HCEC 1CT (cell line): ENCODE data around the gene CERS4.
A peak's percentile ranks its signal among the peaks of the same experiment; 100 is the strongest.
"Not testable (repeated sequence)": the region's sequence is repeated elsewhere in the genome, so short reads cannot be mapped to it uniquely, and the experiment has no call there.

ENCODE experiments used
- DNase-seq: peaks from one replicate; pipeline ENCODE4 v3.0.0-alpha.2; 2017

CERS4 gene

DNA sequence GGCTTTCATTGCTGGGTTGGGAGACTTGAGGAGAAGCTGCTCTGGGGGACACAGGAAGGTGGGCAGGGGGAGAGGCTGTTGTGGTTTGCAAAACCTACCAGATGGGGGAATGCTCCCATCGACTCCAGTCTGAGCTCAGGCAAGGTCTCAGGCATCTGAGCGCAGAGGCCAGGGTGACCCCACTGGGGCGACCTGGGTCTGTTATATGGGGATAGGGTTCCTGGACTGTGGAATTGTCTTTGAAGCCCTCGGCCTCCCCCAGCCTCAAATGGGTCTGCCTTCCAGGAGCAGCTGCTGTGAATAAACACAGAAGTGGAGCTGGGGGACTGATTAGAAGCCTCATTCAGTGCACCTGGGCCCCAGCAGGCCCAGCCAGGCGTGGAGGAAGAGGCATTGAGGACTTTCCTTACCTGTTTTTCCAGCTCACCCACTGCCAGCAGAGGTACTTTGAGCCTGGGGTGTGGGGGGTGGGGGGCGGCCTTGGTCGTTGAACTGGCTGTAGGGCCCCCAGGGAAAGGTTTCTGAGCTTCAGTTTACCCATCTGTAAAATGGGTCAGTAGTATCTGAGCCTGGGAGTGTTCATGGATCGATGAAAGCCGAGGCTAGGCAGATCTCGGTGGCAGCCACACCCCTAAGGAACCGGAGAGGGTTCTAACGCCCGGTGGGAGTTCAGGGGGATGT is 1.4 kb downstream of the CERS4 start:
- DNase-seq = no peak

DNA sequence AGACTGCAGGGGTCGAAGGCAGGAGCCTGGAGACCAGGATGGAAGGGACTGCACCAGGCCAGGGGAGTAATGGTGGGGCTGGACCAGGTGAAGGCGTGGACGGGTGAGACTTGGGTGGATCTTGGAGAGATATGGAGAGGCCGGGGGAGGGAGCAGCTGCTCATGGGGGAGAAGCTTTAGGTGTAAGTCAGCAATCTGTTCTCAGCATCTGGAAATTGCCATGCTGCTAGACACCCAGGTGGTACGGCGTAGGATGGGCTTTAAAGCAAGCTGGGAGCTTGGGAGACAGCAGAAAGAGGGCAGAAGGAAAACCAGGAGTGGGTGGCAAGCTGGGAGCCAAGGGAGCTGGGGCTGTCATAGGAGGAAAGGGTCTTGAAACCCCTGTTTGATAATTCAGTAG is 3.0 kb downstream of the CERS4 start:
- no peak for DNase-seq

- no peak for DNase-seq
These were observed 3.7 kb downstream of the CERS4 start for GRCh38 chr19:8212916-8213315.

DNA sequence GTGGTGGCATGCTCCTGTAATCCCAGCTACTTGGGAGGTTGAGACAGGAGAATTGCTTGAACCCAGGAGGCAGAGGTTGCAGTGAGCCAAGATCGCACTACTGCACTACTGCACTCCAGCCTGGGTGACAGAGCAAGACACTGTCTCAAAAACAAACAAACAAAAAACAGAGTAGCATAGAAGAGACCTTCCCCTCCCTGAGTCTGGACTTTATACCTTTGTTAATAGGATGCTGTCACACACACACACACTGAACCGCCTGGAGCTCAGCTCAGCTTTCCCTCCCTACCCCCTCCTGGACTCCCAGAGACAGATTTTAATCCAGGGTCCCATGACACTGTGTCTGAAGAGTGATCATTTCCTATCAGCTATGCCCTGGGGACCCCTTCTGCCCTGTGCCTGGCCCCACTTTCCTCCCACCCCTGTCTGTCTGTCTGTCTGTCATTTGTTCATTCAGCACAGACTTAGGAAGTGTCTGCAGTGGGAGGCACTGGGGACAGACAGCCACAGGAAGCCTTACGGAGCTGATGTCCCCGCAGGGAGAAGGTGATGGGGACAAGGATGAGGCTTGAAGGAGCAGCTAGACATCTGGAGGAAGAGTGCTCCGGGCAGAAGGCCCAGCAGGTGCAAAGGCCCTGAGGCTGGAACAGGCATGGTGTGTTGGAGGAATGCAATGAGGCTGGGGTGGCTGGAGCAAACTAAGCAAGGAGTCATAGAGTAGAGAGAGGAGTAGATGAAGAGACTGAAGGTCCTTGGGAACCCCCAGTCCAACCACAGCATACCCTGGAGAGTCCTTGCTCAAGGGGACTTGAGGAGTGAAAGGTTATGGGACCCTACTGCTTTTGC is 4.9 kb downstream of the CERS4 start:
- no peak for DNase-seq

- no peak for DNase-seq
These were observed 5.6 kb downstream of the CERS4 start for GRCh38 chr19:8214802-8215201.

GRCh38 chr19:8215783-8216182 is 6.6 kb downstream of the CERS4 start:
- DNase-seq = no peak

GRCh38 chr19:8216357-8216756 is 7.2 kb downstream of the CERS4 start:
- no peak for DNase-seq

GRCh38 chr19:8218127-8218526 is 9.0 kb downstream of the CERS4 start:
- DNase-seq = not testable (repeated sequence)

DNA sequence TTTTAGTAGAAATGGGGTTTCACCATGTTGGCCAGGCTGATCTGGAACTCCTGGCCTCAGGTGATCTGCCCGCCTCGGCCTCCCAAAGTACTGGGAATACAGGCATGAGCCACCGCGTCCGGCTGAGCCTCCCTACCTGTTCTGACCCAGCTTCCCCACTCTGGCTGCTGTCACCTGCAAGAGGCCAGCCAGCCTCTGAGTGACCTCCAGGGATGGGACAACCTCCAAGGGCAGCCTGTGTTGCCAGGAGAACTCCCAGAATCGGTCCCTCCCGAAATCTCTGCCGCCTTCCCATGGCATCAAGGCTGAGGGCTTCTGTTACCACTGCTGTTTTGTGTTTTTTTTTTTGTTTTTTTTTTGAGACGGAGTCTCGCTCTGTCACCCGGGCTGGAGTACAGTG is 11.3 kb downstream of the CERS4 start:
- DNase-seq = no peak

DNA sequence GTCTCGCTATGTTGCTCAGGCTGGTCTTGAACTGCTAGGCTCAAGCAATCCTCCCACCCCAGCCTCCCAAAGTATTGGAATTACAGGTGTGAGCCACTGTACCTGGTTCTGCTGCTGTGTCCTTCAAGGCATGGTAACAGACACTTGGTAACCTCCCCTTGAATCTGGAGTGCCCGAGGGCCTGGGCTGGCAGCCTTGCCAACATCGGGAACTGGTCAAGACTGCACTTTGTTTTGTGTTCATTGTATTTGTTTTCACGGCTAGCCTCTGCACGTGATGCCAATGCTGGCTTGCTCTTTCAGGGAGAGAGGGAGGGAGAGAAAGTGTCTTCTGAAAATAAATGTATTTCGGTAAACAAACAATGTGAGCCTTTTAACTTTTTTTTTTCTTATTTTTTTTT is 12.0 kb downstream of the CERS4 start:
- no peak for DNase-seq

- DNase-seq = not testable (repeated sequence)
These were observed 14.3 kb downstream of the CERS4 start for GRCh38 chr19:8223442-8223841.

DNA sequence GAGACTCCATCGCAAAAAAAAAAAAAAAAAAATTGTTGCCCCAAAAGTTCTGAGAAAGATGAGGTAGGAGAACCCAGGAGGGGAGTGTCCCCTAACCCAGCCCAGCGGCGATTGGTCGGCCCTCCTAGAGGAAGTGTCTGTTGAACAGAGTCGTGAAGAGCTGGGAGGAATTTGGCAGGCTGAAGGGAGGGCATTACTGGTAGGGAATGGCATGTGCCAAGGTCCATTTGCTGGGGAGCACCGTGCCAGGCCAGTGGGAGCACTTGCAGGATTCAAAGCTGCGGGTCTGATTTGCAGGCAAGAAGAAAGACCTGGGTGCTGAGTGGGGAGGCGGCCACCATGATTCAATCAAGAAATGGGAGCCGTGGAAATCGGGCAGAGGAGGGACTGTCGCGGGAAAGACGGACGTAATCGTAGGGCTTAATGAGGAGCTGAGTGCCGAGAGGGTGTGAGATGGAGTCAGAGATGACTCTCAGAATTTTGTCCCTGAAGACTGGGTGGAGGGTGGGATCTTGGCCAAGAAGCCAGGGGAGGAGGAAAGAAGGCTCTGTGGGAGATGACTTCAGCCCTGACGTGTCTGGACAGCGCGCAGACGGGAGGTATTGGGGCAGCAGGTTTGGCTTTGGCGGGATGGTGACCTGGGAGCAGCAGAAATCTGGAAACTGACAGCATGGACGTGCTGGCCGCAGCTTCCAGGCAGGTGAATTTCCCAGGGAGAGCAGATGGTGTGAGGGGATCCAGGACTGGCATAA is 15.4 kb downstream of the CERS4 start:
- no peak for DNase-seq

DNA sequence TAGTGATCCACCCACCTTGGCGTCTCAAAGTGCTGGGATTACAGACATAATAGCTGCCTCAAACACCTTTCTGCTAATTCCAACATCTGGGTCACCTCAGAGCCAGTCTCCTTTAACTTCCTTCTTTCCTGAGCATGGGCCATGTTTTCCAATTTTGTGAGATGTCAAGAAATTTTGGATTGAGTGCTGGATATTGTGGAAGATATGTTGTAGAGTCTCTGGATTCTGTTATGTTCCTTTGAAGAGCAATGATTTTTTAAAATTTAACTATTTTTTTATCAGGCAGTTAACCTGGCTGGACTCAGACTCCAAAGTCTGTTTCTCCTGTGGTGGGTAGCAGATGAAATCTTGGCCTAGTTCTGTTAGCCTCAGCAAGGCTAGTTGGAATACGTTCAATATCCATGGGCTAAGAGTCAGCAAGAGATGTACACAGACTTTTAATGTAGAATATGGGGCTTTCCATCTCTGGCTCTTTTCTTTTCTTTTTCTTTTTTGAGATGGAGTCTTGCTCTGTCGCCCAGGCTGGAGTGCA is 22.0 kb downstream of the CERS4 start:
- no peak for DNase-seq

- DNase-seq = no peak
These were observed 24.2 kb downstream of the CERS4 start for GRCh38 chr19:8233370-8233769.

GRCh38 chr19:8237026-8237425 is 27.9 kb downstream of the CERS4 start:
- DNase-seq = no peak

GRCh38 chr19:8238251-8238650 is 29.1 kb downstream of the CERS4 start:
- no peak for DNase-seq

DNA sequence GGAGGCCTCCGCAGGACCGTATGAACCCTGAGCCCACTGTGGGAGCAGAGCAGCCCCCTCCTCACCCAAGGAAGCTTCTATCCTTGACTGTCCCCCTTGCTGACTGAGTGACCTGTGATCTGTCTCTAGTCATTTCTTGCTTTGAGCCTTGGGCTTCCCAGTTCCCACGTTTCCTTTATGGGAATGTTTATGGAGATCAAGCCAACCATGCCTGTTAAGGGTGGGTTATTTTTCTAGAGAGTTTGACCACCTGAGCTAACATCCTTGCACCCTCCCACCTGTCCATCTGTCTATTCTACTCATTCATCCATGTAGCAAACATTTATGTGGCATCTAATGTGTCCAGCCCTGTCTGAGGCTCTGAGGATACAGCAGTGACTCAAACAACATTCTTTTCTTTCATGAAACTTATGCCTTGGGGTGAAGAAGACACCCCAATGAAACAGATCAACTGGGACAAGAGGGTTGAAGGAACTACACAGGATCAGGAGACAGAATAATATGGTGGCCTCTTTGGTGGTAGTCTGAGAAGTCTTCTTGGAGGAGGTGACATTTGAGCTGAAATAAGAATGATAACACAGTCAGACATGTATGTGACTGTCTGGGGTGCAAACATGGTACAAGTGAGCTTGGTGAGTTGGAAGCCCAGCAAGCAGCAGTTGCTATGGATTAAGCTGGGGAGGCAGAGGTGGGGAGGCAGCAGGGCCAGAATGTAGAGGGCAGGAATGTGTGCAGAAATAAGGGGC is 30.5 kb downstream of the CERS4 start:
- no peak for DNase-seq

DNA sequence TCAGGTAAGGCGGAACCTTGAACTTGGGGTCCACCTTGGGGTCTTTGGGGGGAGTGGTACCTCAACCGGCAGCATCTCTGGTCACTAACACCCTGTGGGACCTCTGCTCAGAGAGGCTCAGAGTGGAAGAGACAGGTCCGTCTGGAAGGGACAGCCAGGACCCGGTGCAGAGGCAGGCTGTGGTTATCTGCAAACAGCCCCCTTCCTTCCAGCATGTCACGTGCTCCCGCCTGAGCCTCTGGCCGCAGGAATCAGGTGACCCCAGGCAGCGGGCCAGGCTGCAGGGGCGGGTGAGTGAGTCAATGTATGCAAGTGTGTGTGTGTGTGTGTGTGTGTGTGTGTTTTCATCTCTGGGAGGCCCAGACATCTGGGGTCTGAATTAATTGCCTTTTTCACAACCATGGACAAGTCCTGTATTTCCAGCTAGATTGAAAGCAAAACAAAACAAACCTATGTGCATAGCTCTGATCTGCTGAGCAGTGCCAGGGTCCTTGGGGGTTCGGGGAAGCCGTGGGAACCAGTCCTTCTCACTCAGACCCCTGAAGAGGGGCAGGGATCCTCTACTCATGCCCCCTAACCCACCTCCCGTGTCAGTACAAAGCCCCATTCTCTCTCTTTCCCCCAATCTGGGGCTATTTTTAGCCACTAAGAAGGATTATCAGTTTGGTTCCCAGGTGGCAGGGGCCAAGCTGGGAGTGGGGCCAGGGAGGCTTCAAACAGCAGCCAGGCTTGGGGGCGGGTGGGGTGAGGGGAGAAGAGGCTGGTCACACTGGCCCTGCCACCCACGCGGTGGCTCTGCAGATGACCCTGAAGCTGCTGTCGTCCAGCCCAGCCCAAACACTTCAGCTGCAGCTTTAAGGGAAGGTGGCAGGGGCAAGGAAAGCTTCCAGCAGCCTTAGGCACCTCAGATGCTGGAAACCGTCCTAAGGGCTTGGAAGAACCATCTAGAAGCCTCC is 31.4 kb downstream of the CERS4 start:
- peak; percentile 86 for DNase-seq

GRCh38 chr19:8241646-8242045 is 32.5 kb downstream of the CERS4 start:
- no peak for DNase-seq

- no peak for DNase-seq
These were observed 33.1 kb downstream of the CERS4 start for GRCh38 chr19:8242211-8242821.

DNA sequence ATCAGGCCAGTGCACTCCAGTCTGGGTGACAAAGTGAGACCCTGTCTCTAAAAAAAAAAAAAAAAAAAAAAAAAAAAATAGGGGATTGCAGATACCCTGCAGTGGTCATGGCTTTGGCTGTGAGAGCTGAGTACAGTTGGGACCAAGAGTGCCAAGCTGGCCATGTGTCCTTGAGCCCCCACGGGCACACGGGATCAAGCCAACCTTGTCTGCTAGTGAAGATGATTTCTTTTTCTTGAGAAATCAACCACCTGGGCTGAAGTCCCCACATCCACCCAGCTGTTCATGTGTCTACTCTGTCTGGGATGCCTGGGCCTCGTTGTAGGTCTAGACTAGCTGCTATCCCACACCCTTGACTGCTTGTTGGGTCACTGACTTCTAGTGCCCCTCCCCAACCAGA is 34.0 kb downstream of the CERS4 start:
- no peak for DNase-seq
